Measurements from ENCODE around the gene PXYLP1.

PXYLP1 gene

DNA sequence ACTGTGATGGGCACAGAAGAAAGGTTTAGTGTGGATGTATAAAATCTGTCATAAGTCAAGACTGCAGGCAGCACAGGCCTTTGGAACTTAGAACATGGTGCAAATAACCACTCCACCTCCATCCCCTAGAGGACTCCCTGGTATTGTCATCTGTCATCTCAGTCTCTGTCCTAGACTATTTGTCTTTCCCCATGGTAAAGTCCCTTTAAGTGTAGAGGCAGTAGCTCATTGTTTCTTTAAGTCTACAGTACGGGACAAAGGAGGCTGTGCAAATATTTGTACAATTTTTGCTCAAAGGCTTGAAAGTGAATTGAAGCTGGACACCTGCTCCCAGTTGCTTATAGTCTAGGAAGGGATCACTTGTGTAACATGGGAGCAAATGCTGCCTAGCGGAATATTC is 3.2 kb upstream of the PXYLP1 start:
- no peak for DNase-seq (ENCODE audit: low read depth)

DNA sequence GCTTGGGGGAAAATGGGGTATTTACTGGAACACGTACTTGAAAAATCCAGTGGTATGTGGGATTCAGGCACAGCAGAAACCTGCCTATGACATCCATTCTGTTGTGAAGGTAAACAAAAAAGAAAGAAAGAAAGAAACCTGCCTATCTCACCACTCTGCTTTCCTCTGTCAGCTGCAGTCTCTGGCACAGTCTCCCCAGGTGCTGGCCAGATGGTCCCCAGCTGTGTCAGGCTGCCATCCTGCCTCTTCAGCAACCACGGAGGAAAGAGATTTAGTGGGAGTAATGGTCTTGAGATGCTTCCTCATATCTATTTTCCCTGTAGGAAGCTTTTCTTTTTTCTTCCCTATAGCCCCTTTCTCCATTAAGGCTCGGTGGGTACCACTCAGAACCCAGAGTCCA is 2.5 kb upstream of the PXYLP1 start:
- DNase-seq (ENCODE audit: low read depth): no peak

DNA sequence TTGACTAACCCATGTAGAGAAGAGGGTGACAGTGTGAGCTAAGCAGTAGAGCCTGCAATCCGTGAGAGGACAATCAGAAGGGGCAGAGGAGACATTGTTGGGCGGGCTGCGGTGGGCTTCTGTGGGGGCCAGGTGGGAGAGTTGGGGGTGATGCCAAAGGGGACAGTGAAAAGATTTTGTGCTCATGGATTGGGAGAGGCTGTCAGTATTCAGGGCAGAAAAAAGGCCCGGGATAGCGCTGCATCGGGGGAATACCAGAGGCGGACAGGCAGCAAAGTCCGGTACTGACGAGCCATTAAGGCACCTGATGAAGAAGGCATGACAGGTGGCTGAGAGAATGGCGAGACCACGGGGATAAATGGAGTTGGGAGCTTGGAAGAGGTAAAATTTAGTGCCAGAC is 1.3 kb upstream of the PXYLP1 start:
- DNase-seq (ENCODE audit: low read depth): no peak

DNA sequence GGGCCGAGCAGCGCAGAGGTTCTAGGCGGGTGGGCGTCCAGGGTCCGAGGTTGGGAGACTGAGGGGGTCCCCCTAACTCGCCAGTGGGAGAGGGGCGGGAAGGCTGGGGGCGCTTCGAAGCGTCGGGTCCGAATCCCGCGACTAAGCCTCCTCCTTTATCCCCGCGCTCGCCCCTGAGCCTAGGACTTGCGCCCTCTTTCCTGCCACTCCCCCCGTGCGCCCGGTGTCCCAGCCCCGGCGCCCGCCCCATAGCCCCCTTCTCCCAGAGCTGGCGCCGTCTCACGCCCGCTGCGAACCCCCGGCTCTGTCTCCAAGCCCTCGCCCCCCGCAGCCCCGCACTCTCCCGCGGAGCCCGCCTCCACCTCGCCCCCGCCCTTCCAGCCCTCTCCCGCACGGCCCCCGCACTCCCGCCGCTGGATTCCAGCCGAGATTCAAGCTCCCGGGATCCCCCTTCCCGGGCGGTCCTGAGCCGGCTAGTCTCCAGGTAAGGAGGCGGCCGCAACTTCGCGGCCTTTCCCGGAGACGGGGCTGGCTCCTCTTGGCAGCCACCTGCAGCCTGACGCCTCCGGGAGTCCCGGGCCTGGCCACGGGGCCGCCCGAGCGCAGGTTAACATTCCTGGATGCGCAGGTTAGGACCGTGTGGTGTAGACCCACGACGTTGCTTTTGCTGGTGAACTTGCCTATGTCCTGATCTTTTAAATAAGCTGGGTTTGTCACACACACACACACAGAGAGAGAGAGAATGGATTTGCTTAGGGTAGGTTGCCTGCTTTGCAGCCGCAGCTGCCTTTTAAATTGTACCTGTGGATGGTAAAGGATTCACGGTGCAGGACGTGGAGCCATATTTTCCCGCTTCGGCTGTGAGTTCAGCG is 563 bp downstream of the PXYLP1 start:
- DNase-seq (ENCODE audit: low read depth): peak; percentile 3

DNA sequence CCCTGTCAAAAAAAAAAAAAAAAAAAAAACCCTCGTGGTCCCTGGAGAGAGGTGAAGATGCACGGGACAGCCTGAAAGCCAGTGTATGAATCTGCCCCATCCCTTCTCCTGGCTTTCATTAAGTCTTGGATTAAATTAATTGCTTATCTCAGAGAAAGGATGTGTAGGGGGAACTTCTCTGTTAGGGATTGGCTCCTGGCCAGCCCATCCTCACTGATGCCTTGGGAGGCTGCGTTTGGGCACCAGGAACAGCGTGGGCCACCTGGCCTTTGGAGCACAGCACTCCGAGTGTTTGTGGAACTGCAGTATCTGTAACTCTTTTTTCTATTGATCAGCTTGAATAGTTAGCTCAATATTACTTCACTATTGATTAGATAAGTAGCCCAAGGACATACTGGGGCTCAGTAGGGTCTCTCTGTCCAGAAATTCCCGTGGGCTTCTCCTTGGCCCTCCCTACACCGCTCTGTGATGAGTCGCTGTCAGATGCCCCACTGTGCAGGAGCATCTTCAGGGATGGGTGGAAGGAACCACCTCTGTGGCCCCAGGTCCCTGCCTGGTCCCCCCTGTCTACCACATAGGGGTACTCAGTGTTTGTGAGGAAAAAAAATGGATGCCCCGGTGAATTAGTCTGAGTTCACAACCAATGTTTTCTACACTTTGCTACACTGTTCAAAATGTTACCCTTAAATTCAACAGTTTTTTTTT is 2.0 kb downstream of the PXYLP1 start:
- DNase-seq (ENCODE audit: low read depth): no peak

DNA sequence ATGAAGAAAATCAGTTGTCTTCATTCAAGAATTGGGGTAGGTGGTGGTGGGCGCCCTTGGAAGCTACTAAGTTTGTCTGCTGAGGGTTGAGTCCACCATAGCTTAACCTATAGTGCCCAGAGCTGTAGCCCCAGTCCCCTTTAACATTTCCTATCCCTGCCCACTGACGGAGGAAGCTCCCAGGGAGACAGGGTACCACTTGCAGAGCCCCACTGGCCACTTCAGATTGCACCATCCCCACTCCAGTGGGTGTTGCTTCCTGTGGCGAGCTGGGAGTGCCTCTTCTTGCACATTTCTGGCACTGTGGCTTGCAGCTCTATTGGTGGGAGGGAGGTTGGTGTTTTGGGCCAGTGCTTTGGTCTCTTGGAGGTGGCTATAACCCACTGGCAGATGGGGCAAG is 2.7 kb downstream of the PXYLP1 start:
- no peak for DNase-seq (ENCODE audit: low read depth)

DNA sequence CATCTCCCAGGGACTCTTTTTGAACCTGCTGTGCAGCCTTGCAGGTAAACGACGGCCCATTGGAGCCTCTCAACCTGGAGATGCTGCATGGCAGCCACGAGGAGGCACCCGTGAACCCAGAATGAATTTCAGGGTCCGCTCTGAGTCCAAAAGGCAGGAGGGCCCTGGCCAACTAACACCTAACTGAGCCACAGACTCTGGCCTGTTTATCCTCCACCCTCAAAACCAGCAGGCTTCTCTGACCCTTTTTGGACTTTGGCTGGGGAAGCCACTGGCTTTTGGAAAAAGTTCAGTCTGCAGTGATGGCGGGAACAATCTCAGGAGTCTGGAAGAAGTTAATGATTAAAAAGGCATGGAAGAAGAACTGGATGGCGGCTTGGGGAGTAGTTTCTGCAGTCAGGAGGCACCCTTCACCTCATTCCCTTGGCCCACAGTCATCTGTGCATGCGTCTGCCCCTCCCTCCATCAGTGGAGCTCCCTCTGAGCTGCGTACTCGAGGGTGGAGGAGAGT is 4.1 kb downstream of the PXYLP1 start:
- no peak for DNase-seq (ENCODE audit: low read depth)

DNA sequence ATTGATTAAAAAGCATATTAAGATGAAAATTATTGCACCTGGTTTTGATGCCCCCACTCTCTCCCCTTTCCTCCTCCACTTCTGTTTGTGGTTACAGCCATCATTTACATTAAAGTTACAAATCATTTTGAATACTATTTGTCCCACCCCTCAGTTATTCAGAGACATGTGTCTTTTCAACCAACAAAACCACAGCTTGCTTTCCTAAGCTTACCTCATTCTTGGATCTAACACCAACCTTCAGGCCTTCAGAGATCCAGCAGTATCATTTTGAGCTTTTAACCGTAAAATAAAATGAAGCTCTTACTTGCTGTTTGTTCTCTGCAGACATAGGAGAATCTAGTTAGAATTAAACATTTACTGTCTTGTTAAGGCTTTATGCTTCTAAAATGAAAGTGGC is 4.7 kb downstream of the PXYLP1 start:
- no peak for DNase-seq (ENCODE audit: low read depth)

DNA sequence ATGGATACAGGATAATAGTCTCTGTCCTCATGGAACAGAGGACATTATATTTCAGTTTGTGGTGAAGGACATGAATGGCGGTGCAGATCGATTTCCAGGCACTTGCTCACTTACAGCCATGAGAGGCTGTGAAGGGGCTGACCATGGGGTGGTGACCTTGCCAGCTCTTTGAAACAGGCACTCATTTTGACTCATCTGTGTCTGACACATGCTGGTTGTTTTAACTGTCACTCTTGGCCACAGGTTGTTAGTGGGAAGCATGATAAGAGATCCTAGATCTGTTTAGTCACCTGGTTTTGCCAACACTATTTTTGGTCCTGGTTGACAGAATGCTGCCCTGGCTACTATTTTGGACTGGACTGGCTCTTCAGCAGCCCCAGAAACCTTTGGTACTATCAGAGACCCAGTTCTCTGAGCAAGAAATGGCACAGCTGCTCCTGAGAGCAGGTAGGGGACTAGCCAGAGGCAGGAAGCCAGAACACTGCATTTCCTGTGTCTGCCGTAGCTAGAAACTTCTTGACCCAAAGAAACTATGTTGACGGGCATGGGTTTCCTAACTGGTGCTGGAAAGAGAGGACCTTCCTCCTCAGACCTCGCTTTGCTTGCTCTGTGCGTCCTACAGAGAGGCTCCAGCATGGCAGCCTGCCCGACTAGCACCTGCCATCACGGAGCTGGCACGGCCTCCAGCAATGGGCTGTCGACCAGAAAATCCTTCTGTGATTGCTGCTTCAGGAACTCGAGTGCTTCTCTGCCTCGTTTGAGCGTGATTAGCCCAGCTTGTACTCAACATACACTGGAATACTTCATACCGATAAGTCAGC is 6.3 kb downstream of the PXYLP1 start:
- no peak for DNase-seq (ENCODE audit: low read depth)

DNA sequence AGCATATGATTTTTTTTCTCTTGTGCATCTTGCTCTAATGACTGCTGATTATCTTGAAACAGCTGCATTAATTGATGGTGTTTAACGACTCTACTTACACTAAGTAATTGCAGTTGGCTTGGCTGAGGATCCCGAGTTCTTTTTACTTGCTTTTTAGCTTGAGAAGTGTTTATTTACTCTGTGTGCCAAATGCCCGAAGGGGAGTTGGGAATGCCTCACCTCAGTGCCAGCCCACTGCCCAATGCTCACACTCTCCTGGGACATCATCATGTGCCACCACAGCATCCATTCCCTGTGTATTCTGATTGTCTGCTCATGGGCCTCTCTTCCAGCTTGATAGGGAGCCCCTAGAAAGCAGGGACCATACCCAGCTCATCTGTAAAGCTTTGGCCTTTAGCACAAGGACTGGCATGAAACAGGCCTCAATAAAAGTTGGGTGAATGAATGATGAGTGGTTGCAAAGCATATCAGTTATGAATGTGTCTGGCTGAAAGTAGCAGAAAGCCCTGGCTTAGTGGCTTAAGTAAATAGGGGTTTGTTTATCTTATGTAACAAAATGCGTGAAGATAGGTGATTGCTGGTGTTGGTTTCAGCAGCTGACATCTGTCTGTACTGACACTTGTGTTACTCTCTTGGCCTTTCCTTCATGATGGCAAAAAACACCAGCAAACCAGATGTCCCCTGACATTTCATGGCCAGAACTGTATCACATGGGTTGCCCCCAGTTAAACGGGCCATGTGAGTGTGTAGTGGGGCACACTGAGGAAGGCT is 8.1 kb downstream of the PXYLP1 start:
- DNase-seq (ENCODE audit: low read depth): no peak

DNA sequence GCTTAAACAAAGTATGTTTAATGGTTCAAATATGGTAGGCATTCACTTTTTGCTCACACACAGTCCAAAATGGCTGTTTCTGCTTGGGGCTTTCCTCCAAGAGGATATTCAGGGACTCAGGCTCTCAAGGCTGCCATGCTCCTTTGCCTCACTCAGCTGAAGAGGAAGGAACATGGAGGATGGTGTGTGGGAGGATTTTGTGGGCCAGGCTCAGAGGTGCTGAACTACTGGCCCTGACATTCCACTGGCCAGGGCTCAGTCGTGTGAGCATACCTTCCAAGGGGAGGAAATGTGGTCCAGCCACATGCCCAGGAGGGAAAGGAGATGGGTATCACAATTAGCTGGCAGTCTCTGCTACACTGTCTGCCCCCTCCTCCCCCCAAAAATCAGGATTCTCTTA is 8.7 kb downstream of the PXYLP1 start:
- no peak for DNase-seq (ENCODE audit: low read depth)

DNA sequence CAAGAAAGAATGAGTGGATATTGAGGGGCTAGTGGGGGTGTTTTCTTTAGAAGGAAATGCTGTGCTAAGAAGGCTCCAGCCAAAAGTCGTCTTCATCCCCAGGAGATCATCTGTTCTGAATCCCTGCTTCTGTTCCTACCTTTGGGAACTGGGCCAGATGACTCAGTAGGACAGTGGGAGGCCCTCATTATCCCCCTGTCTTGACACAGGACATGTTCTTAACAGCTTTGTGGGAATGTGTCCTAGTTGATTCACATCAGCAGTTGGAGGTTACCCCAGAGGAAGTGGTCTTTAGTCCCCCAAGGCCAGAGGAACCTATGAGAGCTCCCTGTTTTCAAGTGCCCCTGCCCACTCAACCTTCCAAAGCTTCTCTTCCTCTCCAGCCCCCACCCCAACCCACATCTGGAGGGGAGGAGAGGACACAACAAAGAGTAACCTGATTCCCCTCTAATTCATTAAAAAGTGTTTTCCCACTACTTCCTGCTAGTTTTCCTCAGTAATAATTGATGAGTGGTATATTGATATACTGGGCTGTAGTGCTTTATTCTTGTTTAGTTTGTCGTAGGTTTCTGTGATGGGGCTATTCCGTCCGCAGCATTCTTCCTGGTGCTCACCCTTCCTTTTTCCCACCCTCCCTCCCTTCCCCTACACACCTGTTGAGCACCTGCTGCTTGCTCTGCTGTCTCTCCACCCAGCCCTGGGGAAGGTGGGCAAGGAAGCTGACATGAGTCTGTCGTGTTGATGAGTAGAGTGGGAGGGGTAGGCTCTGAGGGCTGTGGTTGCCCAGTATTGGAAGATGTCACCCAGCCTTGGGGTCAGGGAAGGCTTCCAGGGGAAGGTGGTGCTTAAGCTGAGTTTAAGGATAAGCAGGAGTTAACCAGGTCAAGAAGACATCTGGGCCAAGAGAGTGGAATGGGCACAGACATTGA is 9.3 kb downstream of the PXYLP1 start:
- DNase-seq (ENCODE audit: low read depth): peak; percentile 72

DNA sequence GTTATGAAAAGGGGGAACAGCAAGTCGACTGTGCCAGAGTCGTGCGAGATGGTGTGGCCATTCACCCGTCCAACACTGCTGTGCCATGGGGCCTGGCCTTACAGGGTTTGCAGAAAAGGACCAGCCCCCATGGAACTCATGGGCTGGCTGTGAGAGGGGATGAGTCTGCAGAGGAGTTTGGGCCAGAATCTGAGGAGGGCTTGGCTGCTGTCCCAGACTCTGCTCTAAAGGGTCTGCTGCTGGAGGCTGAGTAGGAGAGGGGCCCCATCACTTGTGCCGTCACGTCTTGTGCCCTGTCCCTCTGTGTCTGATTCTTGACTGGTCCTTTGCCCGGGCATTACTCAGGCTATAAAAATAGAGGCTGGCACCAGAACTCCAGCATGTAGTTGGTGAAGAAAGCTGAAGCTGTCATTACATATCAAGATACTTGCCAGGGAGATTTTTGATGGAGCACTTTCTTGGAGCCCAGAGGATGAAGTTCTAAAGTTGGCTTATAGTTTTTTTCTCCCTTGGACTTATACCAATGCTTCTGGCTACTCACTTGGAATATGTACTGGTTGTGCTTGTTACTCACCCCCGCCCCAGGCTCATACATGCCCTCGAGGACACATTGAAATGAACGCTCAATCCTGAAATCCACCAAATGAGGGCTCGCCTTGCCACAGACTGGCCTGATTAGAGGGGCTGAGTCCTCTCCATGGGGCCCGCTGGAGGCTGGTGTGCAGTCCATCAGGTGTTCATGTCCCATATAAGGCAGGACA is 10.2 kb downstream of the PXYLP1 start:
- peak; percentile 22 for DNase-seq (ENCODE audit: low read depth)

DNA sequence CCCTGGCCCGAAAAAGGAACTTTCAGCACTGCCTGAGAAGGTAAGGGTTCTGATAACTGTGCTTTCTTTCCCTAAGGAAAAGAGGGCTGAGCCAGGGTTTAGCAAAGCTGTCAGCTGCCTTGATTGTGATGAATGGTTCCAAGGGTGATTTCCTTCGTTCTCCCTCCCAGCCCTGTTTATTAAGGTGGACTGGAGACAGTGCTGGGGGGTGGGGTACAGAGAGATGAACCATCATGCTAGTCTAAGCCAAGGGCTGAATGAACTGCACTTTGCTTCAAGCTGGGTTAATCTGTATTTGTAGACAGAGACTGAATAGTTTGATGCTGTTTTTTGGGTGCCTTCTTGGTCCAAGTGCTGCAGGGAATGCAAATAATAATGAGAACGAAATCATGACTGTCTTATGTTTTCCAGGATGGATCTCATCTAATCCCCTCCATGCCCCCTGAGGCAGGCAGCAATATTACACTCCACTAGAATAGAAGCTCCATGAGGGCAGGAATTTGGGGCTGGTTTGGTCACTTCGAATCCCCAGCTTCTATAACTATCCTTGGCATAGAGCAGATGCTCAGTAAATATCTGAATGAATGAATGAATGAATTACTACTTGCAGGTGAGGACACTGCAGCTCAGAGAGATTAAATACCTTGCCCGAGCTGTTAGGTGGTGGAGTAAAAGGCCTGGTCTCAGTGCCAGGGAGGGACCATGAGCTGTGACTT is 10.9 kb downstream of the PXYLP1 start:
- no peak for DNase-seq (ENCODE audit: low read depth)

DNA sequence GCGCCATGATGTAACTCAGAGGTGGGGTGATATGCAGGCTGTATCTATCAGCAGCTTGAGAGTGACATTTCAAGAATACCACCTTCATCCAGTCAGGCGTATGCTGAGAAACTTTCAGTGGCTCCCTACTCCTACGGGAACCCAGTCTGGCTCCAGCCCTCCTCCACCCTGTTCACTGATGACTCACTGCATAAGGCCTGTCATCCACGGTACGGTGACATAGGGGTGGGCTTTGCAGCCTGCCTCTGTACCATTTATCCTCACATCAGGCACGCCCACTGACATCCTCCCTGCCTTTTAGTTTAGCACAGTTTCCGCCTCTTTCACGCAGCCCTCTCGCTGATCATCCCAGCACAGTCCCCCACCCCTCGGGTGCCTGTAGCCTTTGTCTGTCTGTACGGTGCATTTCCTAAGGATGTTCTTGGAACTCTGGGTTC is 11.7 kb downstream of the PXYLP1 start:
- DNase-seq (ENCODE audit: low read depth): peak; percentile 48

DNA sequence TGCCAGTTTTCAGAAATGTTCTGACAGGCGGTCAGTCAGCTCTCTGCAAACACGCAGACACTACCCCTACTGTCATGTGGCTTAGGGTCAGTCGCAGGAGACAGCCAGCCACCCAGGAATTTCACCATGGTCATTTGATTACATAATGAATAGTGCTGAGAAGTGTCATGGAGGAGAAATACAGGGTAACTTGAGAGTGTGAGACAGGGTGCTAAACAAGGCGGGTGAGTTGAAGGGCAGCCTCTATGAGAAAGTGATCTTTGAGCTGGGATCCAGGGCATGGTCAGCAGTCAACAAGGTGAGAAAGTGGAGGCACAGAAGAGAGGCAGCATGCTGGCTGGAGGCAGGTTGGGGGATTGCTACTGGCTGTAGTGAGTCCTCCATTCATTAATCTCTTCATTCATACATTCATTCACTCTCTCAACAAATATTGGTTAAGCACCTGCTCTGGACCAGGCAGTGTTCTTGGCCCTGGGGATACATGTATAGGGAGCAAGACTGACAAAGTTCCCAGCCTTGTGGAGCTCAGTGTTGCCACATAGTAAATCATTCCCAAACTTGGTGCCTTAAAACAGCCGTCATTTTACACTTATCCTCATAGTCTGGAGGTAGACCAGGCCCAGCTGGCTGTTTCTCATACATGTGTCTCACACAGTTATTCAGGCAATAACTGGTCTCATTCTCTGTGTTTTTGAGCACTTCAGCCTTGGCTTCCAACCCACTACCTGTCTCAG is 14.8 kb downstream of the PXYLP1 start:
- DNase-seq (ENCODE audit: low read depth): no peak

DNA sequence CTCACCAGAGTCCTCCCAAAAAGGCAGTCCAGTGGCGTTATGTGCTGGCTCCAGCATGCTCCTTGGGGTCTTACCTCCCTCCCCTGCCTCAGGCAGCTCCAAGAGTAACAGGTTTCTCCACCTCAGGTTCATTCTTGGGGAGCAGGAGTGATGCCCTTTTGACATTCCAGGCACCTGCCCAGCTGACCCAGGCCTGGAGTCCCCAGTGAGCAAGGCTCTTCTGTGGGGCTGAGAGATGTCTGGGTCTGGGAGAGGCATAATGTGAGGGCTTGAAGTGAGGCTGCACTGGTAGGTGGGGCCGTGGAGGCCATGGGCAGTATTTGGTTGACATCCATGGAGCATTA is 15.3 kb downstream of the PXYLP1 start:
- no peak for DNase-seq (ENCODE audit: low read depth)

DNA sequence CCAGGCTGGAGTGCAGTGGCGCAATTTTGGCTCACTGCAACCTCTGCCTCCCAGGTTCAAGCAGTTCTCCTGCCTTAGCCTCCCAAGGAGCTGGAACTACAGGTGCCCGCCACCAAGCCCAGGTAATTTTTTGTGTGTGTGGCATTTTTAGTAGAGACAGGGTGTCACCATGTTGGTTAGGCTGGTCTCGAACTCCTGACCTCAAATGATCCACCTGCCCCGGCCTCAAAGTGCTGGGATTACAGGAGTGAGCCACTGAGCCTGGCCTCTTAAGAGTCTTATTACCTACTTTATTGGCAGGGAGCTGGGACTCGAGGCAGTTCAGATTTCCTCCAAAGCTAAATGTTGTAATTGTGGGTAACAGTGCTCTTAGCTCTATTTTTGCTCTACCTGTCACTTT is 16.4 kb downstream of the PXYLP1 start:
- DNase-seq (ENCODE audit: low read depth): no peak

DNA sequence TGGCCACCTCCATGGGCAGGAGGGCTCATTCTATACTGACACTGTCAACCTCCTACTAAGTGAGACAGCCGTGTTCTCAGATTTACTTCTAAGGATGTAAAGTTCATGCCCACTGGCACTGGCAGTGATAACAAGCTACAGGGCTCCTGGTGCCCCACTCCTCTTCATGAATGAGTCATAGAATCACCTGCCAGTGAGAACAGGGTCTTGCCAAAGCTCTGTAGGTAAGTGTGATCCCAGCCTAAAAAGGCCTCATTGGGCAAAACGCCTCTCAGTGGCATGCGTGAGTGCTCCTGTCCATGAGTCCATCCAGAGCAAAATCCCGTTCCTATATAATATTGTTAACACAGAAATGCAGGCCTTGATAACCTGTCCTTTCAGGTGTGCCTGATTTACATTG is 17.4 kb downstream of the PXYLP1 start:
- no peak for DNase-seq (ENCODE audit: low read depth)
